GM19324 (cell line): ENCODE data around the gene PRR32.
"Not testable (repeated sequence)": the region's sequence is repeated elsewhere in the genome, so short reads cannot be mapped to it uniquely, and the experiment has no call there.

Experiments used
- ATAC-seq: cut with Tn5 transposase; IDR thresholded peaks from one replicate; pipeline ENCODE4 v1.9.1; 2021; ENCODE audit warnings: mild to moderate bottlenecking, moderate library complexity; ENCODE audit not compliant: unreplicated experiment, low FRiP score

Gene PRR32, protein sequence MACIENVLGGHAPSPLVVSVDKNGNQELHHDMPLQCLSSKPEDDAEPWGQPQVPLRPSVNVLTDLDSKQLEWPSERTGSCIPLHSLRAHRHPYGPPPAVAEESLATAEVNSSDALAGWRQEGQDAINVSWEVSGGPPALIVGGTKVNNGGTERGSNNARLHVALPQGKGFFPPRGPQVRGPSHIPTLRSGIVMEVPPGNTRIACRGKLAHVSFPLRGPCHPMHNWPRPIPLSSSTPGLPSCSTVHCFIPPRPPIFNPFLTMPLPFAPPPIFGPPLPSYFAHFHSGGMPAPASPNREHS

DNA sequence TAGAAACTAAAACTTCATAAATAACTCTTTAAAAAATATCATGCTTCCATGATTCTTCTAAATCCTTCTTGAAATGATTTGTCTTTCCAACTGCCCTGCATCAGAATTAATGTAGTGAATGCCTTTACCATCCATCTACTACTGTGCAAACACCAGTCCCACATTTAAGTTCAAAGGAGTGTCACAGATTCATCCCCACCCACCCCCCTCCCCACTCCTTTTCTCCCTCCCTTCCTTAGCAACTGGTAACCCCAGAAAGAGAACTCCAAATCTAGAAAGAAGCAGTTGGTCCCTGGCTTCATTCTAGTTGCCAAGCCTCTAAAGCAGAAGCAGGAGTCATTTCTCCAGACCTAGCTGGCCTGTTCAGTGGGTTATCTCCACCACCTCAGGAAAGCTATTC lies at the start of gene PRR32:
PRR32 (plus strand) TSS at position 301 of the 400 bp plus-strand sequence. CDS start 115 bp downstream, outside the sequence.
- ATAC-seq = no peak

DNA sequence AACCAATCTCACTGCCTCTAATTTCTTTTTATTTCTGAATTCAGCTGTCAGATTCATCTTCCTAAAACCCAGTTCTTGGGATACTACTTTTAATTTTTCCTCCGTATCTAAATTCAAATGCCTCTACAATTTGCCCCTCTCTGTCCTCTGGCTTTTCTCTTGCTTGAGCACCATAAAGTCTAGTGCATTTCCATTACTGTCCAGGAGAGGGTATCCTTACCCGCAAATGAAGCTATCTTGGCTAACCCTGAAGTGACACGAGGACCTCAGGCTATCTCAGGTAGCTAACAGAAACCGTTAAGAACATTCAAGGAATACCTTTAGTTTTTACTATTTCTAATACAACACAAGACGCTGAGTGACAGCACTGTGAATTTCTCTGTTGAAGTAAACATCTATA lies 49.4 kb upstream of the PRR32 start:
- ATAC-seq = no peak

DNA sequence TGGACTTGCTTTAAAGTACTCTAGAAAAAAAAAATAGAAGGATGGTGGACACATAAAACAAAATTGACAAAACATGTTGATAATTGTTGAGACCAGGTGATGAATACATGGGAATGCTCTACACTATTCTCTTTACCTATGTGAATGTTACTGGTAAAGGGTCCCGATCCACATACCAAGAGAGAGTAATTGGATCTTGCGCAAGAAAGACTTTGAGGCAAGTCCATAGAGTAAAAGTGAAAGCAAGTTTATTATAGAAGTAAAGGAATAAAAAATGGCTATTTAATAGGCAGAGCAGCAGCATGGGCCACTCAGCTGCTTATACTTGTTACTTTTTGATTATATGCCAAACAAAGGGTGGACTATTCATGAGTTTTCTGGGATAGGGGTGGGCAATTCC lies 34.0 kb upstream of the PRR32 start:
- no peak for ATAC-seq

DNA sequence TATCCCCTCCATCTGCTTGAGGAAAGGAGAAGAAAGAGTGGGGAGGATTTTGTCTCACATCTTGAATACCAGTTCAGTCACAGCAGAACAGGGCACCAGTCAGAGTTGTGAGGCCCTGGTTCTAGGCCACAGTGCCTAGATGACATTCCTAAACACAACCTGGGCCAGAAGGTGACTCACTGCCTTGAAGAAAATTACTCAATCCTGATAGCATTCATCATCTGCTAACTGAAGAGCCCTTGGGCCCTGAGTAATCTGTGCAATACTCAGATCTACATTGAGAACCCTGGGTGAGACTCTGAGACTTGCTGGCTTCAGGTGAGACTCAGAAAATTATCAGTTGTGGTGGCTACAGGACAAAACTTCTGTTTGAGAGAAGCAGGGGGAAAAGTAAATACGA lies 20.5 kb upstream of the PRR32 start:
- ATAC-seq = no peak

DNA sequence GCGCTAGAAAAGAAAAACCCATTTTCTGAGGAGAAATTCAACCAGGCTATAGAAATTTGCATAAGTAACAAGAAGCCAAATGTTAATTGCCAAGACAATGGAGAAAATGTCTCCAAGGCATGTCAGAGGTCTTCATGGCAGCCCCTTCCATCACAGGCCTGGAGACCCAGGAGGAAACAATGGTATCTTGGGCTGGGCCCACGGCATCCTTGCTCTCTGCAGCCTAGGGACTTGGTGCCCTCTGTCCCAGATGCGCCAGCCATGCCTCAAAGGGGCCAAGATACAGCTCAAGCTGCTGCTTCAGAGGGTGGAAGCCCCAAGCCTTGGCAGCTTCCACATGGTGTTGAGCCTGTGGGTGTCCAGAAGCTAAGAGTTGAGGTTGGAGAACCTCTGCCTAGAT lies 12.7 kb upstream of the PRR32 start:
- not testable (repeated sequence) for ATAC-seq

DNA sequence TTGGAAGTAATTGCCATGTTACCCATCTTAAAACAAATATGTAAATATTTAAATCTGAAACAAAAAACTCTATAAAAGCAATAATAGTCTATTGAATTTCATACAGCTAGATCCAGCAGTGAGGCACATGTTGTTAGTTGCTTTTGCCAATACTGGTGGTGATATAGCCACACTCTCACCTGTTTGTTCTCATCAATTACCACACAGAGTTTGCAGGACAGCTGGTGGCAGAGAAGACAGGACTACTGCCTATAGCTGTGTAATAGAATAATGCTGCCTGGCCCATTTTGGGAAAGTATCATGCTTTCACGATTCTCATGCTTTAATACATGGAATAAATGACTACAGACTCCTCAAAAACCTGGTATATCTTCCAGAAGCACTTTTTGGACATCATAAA lies 3.7 kb upstream of the PRR32 start:
- ATAC-seq = no peak

DNA sequence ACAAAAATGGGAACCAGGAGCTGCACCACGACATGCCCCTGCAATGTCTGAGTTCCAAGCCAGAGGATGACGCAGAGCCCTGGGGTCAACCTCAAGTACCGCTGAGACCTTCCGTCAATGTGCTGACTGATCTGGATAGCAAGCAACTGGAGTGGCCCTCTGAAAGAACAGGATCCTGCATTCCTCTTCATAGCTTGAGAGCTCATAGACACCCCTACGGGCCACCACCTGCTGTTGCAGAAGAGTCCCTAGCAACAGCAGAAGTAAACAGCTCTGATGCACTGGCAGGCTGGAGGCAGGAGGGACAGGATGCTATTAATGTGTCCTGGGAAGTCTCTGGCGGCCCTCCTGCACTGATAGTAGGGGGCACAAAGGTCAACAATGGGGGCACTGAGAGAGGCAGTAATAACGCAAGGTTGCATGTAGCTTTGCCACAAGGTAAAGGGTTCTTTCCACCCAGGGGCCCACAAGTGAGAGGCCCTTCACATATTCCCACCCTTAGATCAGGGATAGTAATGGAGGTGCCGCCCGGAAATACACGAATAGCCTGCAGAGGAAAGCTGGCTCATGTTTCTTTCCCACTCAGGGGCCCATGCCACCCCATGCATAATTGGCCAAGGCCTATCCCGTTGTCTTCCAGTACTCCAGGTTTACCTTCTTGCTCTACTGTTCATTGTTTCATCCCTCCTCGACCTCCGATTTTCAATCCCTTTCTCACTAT lies 1.3 kb downstream of the PRR32 start:
- no peak for ATAC-seq

DNA sequence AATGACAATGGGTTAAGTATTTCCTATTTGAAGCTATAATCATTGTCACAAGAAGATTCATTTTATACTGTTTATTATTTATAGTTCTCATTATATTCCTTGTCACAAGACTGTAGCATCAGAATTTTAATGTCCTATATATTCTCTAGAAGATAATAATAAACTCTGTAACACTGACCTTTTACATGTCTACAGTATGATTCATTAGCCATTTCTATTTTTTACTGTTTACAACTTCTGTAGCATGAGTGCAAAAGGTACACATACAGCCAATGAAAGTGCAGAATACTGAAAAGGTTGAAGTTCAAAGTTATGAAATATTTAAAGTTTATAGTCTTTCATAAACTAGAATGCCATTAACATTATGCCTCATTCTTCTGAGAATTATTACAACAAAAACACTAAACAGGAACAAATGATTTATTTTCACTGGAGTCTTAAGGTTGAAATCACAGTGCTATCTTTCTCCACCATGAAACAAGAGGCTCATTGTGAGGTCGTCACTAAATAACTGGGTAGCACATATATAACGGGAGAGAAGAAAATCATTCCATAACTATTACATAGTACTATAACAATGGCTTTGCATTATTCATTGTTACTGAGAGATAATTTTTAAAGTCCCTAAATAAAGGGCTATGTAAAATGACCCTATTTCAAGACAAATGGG lies 4.9 kb downstream of the PRR32 start:
- ATAC-seq = no peak

DNA sequence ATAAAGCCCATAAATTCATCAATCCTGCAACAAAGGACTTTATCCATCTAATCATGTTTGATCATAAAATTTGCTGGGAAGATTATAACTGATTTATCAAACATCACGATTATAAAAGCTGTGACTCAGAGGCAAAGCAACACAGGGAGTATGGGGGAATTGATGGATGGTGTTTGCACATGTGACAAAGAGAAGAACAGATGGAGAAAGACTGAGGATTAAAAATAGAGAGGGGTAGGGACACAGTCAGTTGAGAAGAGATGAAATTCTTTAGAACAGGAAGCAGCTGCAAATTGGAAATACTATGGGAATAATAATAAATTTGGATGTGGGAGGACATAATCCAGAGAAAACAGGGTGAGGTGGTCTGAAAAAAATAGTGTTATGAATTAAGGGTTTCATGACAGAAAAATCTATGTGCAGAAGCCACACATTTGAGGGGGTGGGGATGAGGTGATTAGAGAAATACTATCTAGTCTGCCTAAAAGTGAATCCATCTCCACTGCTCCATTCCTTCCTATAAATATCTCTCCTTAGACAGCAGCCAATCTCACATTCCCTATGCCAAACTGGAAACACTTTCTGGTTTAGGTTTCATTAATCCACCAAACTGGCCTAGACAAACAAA lies 6.2 kb downstream of the PRR32 start:
- ATAC-seq = no peak

DNA sequence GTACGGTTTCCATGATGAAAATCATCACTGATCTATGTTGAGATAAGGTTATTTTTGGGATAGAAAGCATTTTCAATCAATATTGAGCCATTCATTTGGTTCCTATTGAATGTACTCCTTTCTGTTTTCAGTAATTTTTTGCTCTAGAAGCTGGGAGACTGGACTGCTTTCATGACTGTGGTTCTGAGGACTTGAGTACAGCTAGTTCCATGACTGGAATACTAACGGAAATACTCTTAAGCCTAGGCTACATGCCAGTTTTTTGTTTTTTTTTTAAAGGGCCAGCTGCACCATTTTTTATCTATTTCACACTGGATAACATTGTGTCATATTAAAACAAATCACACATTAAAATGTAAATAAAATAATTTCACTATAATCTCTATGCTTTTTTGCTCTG lies 16.7 kb downstream of the PRR32 start:
- no peak for ATAC-seq

DNA sequence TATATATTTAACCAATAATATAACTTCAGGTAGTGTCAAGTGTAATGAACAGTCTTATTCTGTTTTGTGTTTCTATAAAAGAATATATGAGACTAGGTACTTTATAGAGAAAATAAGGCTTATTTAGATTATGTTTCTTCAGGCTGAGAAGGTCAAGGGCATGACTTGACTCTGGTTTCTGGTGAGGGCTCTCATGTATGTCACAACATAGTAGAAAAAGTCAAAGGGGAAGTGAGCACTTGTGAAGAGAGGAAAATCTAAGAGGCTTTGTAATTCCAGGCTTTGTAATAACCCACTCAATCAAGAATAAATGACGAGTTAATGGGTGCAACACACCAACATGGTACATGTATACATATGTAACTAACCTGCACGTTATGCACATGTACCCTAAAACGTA lies 27.6 kb downstream of the PRR32 start:
- ATAC-seq = no peak

DNA sequence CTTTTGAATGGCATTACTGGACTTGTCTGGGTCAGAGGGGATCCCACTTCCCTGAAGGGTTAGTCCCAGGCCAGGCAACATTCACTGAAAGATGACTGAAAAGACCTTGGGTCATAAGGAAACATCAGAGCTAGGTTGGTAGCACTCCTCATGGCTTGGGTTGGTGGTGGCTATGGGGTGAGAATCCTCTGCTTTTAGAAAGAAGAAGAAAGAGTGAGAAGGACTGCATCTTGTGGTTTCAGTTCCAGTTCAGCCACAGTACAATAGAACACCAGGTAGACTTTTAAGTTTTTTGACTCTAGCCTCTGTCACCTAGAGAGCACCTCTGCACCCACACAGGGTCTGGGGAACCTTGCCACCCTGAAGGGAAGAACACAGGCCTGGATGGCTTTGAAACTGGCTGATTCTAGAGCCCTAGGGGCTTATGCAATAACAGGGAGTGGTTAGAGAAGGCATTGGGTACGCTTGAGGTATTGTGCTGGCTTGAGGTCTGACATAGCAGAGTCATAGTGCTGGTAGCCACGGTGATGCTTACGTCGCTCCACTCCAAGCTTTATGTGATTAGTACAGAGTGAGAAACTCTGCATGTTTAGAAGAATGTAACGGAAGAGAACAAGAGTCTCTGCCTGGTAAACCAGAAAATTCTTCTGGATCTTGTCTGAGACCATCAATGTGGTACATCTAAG lies 36.5 kb downstream of the PRR32 start:
- no peak for ATAC-seq
